ENCODE results near the gene ACOXL.

DNA sequence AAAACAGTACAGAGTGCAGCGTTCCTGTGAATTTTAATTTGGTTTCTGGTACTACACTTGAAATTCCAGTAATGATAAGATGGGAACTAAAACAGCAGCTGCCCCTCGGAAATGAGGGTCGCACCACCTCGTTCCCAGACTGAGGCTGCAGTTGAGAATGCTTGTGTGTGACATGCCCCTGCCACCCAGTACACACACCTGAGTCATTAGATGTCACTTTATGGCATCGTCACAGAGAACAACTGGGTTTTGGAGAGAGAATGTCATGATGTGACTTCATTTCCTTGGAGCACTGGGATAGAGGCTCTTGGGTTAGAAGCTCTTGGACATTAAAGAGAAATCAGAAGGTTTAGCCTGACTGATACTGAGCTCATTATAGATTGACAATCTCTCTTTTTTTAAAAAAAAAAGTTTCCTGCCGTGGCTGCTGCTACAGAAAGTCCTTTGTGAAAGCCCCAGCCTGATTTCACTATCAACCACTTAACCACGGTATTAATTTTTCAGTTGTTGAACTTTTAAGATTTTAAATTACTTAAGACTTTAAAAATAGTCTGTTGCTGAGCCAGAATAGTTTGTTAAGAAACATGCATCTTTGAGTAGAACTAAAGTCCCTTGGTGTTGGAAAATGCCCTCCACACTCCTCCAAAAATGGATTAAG, 412.9 kb downstream of the ACOXL start:
- TF ChIP-seq CTCF (IDR thresholded peaks at IDR 0.05; ENCODE audit: control extremely low read depth in 1 of 3, insufficient read depth in 1 of 3, low read depth in 1 of 3, low read length in 3 of 3) (no peak), MAX (IDR thresholded peaks at IDR 0.05) (no peak), BCL11A (IDR thresholded peaks at IDR 0.05; ENCODE audit: low read depth in 2 of 2, low read length in 2 of 2) (no peak), SP2 (IDR thresholded peaks at IDR 0.05; ENCODE audit: low read length) (no peak), BRCA1 (IDR thresholded peaks at IDR 0.05; ENCODE audit: low read depth, low read length) (no peak), PHF8 (conservative IDR thresholded peaks at IDR 0.05; ENCODE audit: low read depth, low read length) (no peak), CEBPB (IDR thresholded peaks at IDR 0.05; ENCODE audit: low read depth, low read length) (no peak), BACH1 (IDR thresholded peaks at IDR 0.05; ENCODE audit: low read length) (no peak), YY1 (IDR thresholded peaks at IDR 0.05; ENCODE audit: low read depth, low read length) (no peak), POLR2A (IDR thresholded peaks at IDR 0.05; ENCODE audit: control extremely low read depth in 1 of 2, low read depth in 2 of 2, low read length in 2 of 2) (no peak), CHD1 (IDR thresholded peaks at IDR 0.05; ENCODE audit: low read depth, low read length) (no peak), NRF1 (IDR thresholded peaks at IDR 0.05; ENCODE audit: low read depth, low read length) (no peak), EP300 (IDR thresholded peaks at IDR 0.05; ENCODE audit: borderline replicate concordance in 1 of 2, low read depth in 2 of 2, low read length in 2 of 2) (no peak), TCF12 (IDR thresholded peaks at IDR 0.05; ENCODE audit: low read depth, low read length) (no peak)
